NCI-H2029 (cell line): ENCODE measurements around the gene KLK8.
"Not testable (repeated sequence)": the region's sequence is repeated elsewhere in the genome, so short reads cannot be mapped to it uniquely, and the experiment has no call there.

Experiments
- DNase-seq: peaks from one replicate; lab custom pipeline; 2025; lab: John Stamatoyannopoulos, UW

Gene KLK8

GRCh38 chr19:50982186-50982585 lies 19.2 kb downstream of the KLK8 start:
- no peak for DNase-seq

GRCh38 chr19:50981587-50982146 lies 19.7 kb downstream of the KLK8 start:
- DNase-seq, result no peak

DNA sequence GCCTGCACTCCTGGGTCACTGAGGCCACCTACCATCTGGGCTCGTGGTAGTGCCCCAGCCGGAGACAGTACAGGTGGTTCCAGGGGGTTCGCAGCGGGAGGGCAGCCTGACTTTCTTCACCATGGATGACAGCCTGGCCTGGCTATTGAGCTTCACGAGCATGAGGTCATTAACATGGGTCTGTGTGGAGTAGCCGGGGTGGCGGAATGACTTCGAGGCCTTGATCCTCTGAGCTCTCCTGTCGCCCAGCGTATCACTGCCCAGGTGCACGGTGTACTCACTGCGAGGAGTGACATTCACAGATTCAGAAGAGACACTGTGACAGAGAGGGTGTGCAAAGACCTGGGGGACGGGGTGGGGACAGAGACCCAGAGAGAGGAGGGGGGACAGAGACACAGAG lies 21.2 kb downstream of the KLK8 start:
- DNase-seq, result no peak

GRCh38 chr19:50979758-50980157 lies 21.6 kb downstream of the KLK8 start:
- DNase-seq, result no peak

GRCh38 chr19:50978772-50979390 lies 22.5 kb downstream of the KLK8 start:
- no peak for DNase-seq

GRCh38 chr19:50977626-50978025 lies 23.8 kb downstream of the KLK8 start:
- DNase-seq, result no peak

GRCh38 chr19:50975766-50976165 lies 25.6 kb downstream of the KLK8 start:
- no peak for DNase-seq

DNA sequence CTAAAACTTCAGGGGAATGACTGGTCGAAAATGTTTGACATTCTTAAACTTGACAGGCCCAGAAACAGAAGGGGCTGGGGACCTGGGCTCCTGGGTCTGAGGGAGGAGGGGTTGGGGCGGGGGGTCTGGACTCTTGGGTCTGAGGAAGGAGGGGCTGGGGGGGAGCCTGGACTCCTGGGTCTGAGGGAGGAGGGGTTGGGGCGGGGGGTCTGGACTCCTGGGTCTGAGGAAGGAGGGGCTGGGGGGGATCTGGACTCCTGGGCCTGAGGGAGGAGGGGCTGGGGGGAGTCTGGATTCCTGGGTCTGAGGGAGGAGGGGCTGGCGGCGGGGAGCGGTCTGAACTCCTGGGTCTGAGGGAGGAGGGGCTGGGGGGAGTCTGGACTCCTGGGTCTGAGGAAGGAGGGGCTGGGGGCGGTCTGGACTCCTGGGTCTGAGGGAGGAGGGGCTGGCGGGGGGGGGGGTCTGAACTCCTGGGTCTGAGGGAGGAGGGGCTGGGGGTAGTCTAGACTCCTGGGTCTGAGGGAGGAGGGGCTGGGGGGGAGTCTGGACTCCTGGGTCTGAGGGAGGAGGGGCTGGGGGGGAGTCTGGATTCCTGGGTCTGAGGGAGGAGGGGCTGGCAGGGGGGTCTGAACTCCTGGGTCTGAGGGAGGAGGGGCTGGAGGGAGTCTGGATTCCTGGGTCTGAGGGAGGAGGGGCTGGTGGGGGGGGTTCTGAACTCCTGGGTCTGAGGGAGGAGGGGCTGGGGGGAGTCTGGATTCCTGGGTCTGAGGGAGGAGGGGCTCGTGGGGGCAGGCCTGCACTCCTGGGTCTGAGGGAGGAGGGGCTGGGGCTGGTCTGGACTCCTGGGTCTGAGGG lies 26.5 kb downstream of the KLK8 start:
- DNase-seq, result no peak

DNA sequence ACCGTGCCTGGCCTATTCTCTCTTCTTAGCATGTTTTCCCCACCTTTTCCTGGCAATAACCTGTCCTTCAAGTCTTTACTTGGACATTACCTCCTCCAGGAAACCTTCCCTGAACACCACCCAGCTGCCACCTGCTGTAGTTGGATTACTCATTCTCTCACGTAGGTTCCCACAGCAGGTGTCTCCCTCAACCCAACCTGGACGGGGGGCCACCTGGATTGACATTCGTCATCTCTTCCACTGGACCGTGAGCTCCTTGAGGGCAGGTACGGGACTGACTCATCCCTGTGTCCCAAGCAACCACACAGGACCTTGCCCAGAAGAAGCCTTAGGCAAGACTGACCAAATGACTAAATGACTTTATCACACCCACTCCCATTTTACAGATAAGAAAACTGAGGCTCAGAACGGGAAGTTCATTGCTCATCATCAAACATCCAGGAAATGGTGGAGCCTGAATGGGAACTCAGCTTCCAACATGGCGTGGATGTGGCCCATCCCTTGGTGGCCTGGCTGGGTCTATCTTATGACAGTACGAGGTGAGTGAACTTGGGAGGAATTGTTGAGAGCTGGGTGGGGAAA lies 28.5 kb downstream of the KLK8 start:
- no peak for DNase-seq

DNA sequence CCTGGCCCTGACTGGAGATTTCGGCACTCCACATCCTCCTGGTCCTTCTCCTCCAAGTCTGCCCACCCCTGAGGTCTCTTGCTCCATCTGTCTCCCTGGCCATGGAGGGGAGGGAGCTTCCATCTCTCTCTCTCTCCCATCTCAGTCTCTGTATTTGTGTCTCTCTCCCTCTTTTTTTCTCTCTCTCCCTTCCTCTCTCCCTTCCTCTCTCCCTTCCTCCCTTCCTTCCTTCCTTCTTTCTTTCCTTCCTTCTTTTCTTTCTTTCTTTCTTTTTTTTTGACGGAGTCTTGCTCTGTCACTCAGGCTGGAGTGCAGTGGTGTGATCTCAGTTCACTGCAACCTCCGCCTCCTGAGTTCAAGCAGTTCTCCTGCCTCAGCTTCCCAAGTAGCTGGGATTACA lies 31.6 kb downstream of the KLK8 start:
- DNase-seq, result not testable (repeated sequence)

GRCh38 chr19:50969413-50969760 lies 32.0 kb downstream of the KLK8 start, which contains the start of gene KLK6:
KLK6 (minus strand) TSS chr19:50969591; CDS start chr19:50968104, 1,487 bp downstream.
- no peak for DNase-seq

DNA sequence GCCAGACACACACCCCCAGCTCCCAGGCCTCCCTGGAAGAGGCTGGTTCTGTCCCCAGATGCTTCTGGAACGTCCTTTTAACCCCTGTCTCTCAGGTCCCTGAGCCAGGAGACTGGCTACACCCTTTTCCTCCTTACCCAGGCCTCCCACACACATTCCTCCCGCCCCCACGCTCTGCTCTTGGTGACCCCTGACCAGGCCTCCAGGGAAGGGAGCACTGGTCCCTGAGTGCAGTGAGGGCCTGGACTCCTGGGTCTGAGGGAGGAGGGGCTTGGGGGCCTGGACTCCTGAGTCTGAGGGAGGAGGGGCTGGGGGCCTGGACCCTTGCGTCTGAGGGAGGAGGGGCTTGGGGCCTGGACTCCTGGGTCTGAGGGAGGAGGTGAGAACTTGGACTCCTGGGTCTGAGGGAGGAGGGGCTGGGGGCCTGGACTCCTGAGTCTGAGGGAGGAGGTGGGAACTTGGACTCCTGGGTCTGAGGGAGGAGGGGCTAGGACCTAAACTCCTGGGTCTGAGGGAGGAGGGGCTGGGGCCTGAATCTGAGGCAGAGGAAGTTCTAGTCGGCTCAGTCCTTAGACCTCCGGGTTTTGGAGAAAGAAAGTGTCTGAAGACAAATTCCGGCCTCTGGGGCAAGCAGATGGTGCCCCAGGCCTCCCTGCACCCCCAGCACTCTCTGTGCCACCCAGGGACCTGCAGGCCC lies 32.5 kb downstream of the KLK8 start:
- no peak for DNase-seq

DNA sequence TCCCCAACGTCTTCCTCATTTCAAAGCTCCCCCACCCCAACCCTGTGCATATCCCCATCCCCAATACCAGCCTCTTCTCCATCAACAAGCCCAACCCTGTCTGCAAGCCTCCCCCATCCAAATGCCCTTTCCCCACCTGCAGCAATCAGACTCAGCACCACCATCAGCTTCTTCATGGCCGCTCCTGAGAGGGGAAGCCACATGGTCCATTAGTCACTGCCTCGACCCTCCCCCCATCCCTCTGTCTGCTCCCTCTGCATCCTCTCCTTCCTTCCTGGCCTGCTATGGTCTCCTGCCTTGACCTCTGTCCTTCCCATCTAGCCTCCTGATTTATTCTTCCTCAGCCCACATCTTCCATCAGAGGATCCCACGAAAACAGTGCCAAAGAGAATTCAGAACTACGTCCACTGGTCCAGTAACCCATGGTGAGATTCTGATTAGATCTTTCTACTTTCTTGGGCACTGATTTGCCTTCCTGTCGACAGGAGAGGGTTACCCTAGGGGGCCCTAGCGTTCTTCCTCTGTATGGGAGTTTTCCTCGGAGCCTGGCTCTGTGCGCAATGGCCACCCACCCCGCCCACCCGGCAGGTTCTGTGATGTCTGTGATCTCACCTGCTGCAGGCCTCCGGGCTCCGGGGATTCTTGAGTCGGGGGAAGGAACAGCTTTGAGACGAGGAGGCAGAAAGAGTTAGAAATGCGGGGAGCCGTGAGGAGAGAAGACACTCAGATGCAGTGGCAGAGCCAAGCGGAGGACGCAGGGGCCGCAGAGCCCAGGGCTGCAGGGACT lies 33.3 kb downstream of the KLK8 start:
- no peak for DNase-seq

- DNase-seq, result no peak
These were observed 37.1 kb downstream of the KLK8 start for GRCh38 chr19:50964266-50964665.

- DNase-seq, result no peak
These were observed 38.0 kb downstream of the KLK8 start for GRCh38 chr19:50963381-50963780.

- DNase-seq, result no peak
These were observed 39.2 kb downstream of the KLK8 start for GRCh38 chr19:50962245-50962644.

DNA sequence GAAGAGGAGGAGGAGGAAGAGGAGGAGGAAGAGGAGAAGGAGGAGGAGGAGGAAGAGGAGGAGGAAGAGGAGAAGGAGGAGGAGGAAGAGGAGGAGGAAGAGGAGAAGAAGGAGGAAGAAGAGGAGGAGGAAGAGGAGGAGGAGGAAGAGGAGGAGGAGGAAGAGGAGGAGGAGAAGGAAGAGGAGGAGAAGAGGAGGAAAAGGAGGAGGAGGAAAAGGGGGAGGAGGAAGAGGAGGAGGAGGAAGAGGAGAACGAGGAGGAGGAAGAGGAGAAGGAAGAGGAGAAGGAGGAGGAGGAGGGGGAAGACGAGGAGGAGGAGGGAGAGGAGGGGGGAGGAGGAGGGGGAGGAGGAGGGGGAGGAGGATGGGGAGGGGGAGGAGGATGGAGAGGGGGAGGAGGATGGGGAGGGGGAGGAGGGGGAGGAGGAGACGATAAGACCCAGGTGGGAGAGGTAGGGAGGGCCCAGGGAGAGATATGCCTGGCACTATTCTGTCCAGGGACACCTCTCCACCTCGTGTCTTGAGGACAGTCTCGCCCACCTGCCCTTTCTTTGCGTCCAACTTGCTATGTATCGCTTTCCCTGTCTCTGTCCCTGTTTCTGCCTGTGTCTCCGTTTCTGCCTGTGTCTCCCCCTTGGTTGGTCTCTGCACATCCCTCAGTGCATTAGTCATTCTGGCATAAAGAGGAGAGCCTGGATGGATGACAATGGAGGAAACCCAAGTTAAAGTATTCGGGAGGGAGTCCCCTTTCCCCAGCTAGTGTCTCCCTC lies 41.5 kb downstream of the KLK8 start:
- no peak for DNase-seq

GRCh38 chr19:50957587-50957986 lies 43.8 kb downstream of the KLK8 start:
- DNase-seq, result no peak

GRCh38 chr19:50952910-50953309 lies 48.5 kb downstream of the KLK8 start, which contains the start of gene KLK5:
KLK5 (minus strand) TSS chr19:50953038; CDS start chr19:50952657, 381 bp downstream.
- no peak for DNase-seq

DNA sequence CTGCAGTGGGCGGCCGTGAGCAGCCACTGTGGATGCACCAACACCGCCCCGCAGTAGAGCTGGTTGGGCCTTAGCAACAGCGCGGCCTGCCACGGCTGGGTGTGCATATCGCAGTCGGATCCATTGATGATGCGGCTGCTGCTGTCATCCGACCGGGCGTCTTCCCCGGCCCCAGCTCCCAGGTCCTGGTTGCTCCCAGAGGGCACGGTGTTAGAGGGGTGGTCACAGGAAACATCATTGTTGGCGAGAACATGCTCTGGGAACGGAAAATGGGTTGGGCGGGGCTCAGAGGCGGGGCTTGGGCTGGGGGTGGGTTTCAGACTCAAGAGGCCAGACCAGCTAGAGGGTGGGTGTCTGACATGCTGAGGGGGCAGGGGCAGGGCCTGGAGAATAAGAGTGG lies 51.5 kb downstream of the KLK8 start:
- DNase-seq, result no peak

DNA sequence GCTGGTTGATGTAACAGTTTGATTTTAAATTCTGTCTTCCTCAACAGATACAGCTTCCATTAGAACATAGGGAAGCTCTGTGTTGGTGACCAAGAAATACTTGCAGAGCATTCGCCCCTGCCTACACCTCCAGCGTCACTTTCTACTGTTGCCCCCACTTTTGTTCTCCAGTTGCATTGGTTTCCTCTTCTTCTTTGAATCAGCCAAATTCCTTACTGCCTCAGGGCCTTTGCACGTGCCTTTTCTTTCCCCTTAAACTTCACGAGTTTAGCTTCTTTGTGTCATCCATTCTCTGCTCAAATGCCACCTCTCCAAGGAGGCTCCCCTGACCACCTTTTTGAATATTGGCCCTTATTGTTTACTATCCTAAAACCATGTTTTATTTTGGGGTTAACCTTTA lies 54.3 kb downstream of the KLK8 start:
- DNase-seq, result no peak
